Epithelial cell of proximal tubule (primary cell): ENCODE measurements around the gene TRIM46. TPM values are rescaled to one million over a fixed set of nuclear protein-coding genes. Genes with fewer than 3 reads are reported as not detected.

Experiments
- DNase-seq: peaks from one replicate; pipeline ENCODE4 v3.0.0-alpha.2; 2011; ENCODE audit warnings: low read depth
- H3K4me3 ChIP-seq: 2 replicates; pipeline ENCODE4 v1.5.1; 2011; ENCODE audit warnings: low read depth, mild to moderate bottlenecking, low read length
- CTCF ChIP-seq: conservative IDR thresholded peaks from 2 replicates; pipeline ENCODE4 v1.5.1; 2012; ENCODE audit warnings: low read depth, mild to moderate bottlenecking, low read length
- total RNA-seq: library from RNA; depleted of rRNA; stranded (reverse); fragments of >200 nt; gene quantifications from 2 replicates; pipeline ENCODE4 v1.2.3, GENCODE V29; 2015

TRIM46 gene
- total RNA-seq, 1 donor from 2014 or later: 9.4 TPM

DNA sequence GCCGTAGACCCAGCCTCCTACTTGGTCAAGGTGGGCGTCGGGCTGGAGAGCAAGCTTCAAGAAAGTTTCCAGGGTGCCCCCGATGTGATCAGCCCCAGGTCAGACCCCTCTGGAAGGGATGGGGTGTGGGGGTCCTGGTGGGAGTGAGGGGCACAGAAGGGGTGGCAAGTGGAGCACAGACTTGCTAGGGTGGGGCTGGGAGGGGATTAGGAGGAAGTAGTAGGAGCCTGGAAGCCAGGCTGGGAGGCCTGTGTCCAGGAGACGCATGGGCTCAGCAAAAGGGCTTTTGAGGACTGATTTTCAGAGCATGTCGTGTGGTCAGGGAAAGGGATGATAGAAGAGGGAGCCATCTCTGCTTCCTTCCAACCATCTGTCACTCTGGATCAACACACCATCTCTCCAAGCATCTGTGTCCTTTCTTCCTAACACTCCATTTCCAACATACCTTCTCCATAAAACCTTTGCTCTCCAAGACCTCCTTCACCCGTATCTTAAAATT is 8.5 kb downstream of the TRIM46 start:
- no peak overlapping the region for H3K4me3 ChIP-seq
- TF ChIP-seq CTCF: no peak
- DNase-seq: no peak

DNA sequence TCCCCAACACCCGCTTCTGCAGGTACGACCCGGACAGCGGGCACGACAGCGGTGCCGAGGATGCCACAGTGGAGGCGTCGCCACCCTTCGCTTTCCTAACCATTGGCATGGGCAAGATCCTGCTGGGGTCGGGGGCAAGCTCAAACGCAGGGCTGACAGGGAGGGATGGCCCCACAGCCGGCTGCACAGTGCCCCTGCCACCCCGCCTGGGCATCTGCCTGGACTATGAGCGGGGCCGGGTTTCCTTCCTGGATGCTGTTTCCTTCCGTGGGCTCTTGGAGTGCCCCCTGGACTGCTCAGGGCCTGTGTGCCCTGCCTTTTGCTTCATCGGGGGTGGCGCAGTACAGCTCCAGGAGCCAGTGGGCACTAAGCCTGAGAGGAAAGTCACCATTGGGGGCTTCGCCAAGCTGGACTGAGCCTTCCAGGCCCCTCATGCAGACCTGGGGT is 10.1 kb downstream of the TRIM46 start:
- H3K4me3 ChIP-seq: no peak overlapping the region
- DNase-seq: no peak
- TF ChIP-seq CTCF: no peak

DNA sequence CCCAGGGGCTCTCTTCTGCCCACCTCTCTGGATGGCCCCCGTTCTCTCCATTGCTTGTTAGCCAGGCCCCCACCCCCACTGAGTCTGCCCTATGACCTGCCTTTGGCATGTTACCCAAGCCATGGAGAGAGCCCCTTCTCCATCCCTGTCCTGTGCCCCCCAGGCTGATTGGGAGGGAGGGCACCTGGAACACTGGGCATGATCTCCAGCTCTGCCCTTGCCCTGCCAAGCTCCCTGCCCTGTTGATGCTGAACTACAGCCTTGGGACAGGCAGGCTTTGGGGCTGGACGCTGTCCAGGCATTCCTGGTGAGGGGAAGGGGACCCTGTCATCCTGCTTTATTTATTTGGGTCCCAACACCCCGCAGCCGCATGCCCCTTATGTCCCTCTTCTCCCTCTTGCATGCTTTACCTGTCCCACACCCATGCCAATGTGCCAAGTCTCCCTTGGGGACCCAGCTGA is 10.7 kb downstream of the TRIM46 start:
- no peak for TF ChIP-seq CTCF
- no peak overlapping the region for H3K4me3 ChIP-seq
- DNase-seq: no peak

DNA sequence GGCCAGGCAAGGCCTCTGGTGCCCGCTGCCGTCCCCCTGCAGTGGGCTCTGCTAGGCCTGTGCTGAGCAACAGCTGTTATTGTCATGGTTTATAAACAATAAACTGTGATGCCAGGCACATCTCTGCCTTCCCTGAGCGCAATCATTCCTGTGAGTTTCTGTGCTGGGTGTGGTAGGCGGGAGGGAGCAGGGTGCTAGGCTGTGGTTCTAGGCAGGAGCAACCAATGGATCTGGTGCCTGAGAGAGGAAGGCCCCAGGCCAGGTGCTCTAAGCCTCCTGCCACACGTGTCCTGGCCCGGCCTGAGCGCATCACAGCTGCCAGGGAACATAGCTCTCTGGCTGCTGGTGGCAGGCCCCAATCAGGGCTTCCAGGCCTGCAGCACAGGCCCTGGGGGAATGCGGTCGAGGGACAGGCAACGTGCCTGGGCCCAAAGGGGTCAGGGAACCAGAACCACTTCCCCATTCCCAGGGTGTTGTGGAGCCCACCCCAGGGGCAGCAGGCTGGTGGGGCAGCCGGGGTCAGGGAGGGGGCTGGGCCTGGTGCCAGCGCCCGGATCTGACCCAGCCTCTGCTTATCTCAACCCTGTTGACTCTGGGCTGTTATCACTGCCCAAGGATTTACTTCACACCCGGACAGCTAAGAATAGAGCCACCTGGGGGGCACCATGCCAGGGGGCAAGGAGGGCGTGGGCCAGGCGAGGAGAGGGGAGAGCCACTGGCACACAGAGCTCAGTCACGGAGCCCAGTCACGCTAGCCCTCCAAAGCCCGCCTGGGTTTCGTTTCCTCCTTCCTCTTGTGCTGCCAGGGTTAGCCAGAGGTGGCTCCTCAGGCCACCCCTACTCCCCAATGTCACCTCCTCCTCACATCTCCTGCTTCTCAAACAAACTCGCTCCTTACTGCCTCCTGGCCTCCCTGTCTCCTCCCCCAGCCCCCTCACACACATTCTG is 11.5 kb downstream of the TRIM46 start:
- DNase-seq: no peak
- TF ChIP-seq CTCF: no peak
- H3K4me3 ChIP-seq: no peak overlapping the region

DNA sequence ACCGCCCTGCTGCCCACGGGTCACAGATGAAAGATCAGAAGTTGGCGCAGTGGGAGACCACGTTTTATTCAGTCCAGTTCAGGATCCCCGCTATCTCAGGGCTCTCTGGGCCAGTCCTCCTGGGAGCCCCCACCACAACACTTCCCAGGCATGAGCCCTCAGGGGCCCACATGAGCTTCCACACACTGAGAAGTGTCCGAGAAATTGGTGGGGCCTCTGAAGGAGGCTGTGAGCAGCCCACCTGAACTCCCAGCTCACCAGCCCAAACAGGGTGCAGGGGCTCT is 12.1 kb downstream of the TRIM46 start:
- TF ChIP-seq CTCF: no peak
- H3K4me3 ChIP-seq: no peak overlapping the region
- no peak for DNase-seq

DNA sequence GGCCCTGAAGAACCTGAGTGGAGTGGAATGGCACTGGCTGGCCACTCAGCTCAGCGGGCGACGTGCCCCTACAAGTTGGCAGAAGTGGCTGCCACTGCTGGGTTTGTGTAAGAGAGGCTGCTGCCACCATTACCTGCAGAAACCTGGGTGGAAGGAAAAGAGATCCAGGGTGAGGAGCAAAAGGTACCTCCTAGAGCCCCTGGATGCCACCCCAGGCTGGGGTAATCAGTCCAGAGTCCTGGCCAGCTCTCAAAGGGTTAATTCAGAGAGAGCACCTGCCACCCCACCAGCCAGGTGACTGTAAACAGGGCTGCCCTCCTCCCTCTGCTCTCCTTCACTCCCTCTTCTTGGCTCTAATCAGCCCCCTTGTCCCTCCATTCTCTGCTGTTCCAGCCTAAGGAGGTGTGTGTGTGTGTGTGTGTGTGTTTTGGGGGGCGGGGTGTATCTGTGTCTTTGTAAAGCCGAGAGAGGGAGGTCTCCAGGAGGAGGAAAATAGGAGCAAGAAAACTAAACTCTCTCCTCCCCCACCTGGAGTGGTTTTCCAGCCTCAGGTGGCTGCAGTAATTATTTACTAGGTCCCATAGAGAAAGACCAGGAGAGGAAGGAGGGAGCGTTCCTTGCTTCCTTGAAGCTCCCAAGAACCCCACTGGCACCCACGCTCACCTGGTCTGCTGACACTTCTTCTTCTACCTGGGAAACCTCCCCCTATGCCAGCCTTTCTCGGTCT is 12.6 kb downstream of the TRIM46 start:
- TF ChIP-seq CTCF: no peak
- no peak for DNase-seq
- H3K4me3 ChIP-seq: no peak overlapping the region
